Tibial nerve (tissue), 3 donors: ENCODE results near the gene NPIPA2.
"Not testable (repeated sequence)": the region's sequence is repeated elsewhere in the genome, so short reads cannot be mapped to it uniquely, and the experiment has no call there.

Experiments
- CTCF ChIP-seq, 5 experiments: fragments of 200-600 bp in 3 of 5; fragments of 450-650 bp in 2 of 5; sonication (generic) in 3 of 5; IDR thresholded peaks; one replicate each; pipeline ENCODE4 v1.5.1; 2016 to 2019; ENCODE audit warnings: antibody characterized with exemption in 5 of 5, mild to moderate bottlenecking in 3 of 5, moderate library complexity in 2 of 5
- POLR2A ChIP-seq, 2 donors: fragments of 450-650 bp; IDR thresholded peaks; one replicate each; pipeline ENCODE4 v1.6.1; 2017; ENCODE audit warnings: antibody characterized with exemption in 2 of 2, mild to moderate bottlenecking in 2 of 2, moderate library complexity in 2 of 2

GRCh38 chr16:14789577-14789976 lies 47.2 kb downstream of the NPIPA2 start:
- TF ChIP-seq CTCF, POLR2A (IDR thresholded peaks at IDR 0.05): not testable (repeated sequence)
